ENCODE data around the gene EIF3I. TPM values are rescaled to one million over a fixed set of nuclear protein-coding genes. Genes with fewer than 3 reads are reported as not detected.

Gene EIF3I
- total RNA-seq, 1 experiment from 2014 or later: 259 TPM

GRCh38 chr1:32205401-32206370 is 16.5 kb upstream of the EIF3I start, which contains the start of gene IQCC:
TSS of gene IQCC (plus strand) at chr1:32205671. CDS start at chr1:32205682, 11 bp downstream.
- peaks cover 15% of the 10 kb centered on the region for H3K4me1 Mint-ChIP-seq (ENCODE audit: insufficient read depth, unreplicated experiment)
- H3K36me3 Mint-ChIP-seq (ENCODE audit: insufficient read depth, unreplicated experiment): peaks cover 23% of the 10 kb centered on the region
- peak within 1 kb of the TSS; percentile 78 for H3K4me3 Mint-ChIP-seq (ENCODE audit: unreplicated experiment)
- BruUV-seq (replicated peaks): TSS peak; percentile 60
- intact Hi-C loops (cut with micrococcal nuclease): no loop called here
- peak; percentile 83 for DNase-seq (ENCODE audit: unreplicated experiment)
- POLR2A ChIA-PET: interaction anchor here (0.6 to 3.0 kb wide), 18 partner anchors 8 to 191 kb away, joined by 3 to 19 read pairs (median 4); partner anchors contain the start of genes EIF3I, KPNA6, TMEM234 and TXLNA
- H3K9me3 Mint-ChIP-seq (ENCODE audit: unreplicated experiment): no peaks in the 10 kb centered on the region
- CTCF ChIA-PET: interaction anchor here (0.5 to 2.3 kb wide), 5 partner anchors 8 to 170 kb away, joined by 3 to 12 read pairs (median 4); no protein-coding TSS in a partner anchor
- H3K27ac Mint-ChIP-seq (ENCODE audit: low read depth, unreplicated experiment): peak within 1 kb of the TSS; percentile 95
- H3K27me3 Mint-ChIP-seq (ENCODE audit: insufficient read depth, unreplicated experiment): no peaks in the 10 kb centered on the region
- TF ChIP-seq CTCF (IDR thresholded peaks at IDR 0.05; ENCODE audit: unreplicated experiment): no peak

- Mint-ChIP-seq H3K4me3 (ENCODE audit: unreplicated experiment) (no peak overlapping the region), H3K9me3 (ENCODE audit: unreplicated experiment) (no peaks in the 10 kb centered on the region), H3K36me3 (ENCODE audit: insufficient read depth, unreplicated experiment) (peaks cover 23% of the 10 kb centered on the region), H3K4me1 (ENCODE audit: insufficient read depth, unreplicated experiment) (peaks cover 10% of the 10 kb centered on the region), H3K27ac (ENCODE audit: low read depth, unreplicated experiment) (peak overlapping the region; percentile 70), H3K27me3 (ENCODE audit: insufficient read depth, unreplicated experiment) (no peaks in the 10 kb centered on the region)
- intact Hi-C loops (cut with micrococcal nuclease): no loop called here
- CTCF ChIA-PET: no interaction called here
- no peak for DNase-seq (ENCODE audit: unreplicated experiment)
- no peak for TF ChIP-seq CTCF (IDR thresholded peaks at IDR 0.05; ENCODE audit: unreplicated experiment)
- BruUV-seq (replicated peaks): no TSS peak
- POLR2A ChIA-PET: interaction anchor here (0.9 kb wide), 1 partner anchor 8 kb away, joined by 3 read pairs; the partner anchor contains the start of gene CCDC28B
Observed at GRCh38 chr1:32208469-32208868, 13.7 kb upstream of the EIF3I start.

- POLR2A ChIA-PET: interaction anchor here (0.9 kb wide), 1 partner anchor 8 kb away, joined by 3 read pairs; the partner anchor contains the start of gene CCDC28B
- intact Hi-C loops (cut with micrococcal nuclease): no loop called here
- TF ChIP-seq CTCF (IDR thresholded peaks at IDR 0.05; ENCODE audit: unreplicated experiment): no peak
- no TSS peak for BruUV-seq (replicated peaks)
- Mint-ChIP-seq H3K4me3 (ENCODE audit: unreplicated experiment) (no peak within 1 kb of the TSS), H3K27ac (ENCODE audit: low read depth, unreplicated experiment) (peak within 1 kb of the TSS; percentile 70), H3K36me3 (ENCODE audit: insufficient read depth, unreplicated experiment) (peaks cover 21% of the 10 kb centered on the region), H3K9me3 (ENCODE audit: unreplicated experiment) (no peaks in the 10 kb centered on the region), H3K27me3 (ENCODE audit: insufficient read depth, unreplicated experiment) (no peaks in the 10 kb centered on the region), H3K4me1 (ENCODE audit: insufficient read depth, unreplicated experiment) (peaks cover 10% of the 10 kb centered on the region)
- CTCF ChIA-PET: interaction anchor here (0.6 kb wide), 1 partner anchor 206 kb away, joined by 3 read pairs; no protein-coding TSS in a partner anchor
- peak; percentile 84 for DNase-seq (ENCODE audit: unreplicated experiment)
Observed at GRCh38 chr1:32208891-32209328, 13.3 kb upstream of the EIF3I start, which contains the start of gene DCDC2B. TSS of gene DCDC2B (plus strand) at chr1:32209089. CDS start at chr1:32209094, 5 bp downstream.

Measured in MCF 10A (cell line).